Measurements from ENCODE around the gene OLFML3. TPM values are rescaled to one million over a fixed set of nuclear protein-coding genes. Genes with fewer than 3 reads are reported as not detected.
"Not testable (repeated sequence)": the region's sequence is repeated elsewhere in the genome, so short reads cannot be mapped to it uniquely, and the experiment has no call there.

Gene OLFML3
- total RNA-seq, 1 experiment from 2014 or later = 7.0 TPM

DNA sequence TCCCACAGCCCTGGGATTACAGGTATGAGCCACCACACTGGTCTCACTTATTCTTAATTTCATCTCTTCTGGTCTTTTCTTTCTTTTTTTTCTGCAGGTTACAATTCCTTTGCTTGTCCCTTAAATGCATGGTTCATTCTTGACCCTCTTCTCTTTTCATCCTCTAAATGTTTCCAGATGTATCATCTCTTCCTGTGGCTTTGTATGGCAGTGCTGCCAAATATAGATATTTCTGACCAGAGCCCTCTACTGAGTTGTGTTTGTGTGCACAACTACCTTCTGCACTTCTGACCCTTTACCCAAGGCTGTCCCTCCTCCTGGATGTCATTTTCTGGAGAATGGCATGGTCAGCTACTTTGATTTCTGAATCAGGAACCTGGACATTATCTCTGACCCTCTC is 32.5 kb downstream of the OLFML3 start:
- Histone ChIP-seq H3K79me2 (ENCODE audit: low read length) (no peaks in the 10 kb centered on the region), H3K9ac (ENCODE audit: low read length) (no peak overlapping the region), H3F3A (ENCODE audit: low read length, unreplicated experiment) (no peaks in the 10 kb centered on the region), H3K4me1 (ENCODE audit: insufficient read depth, low read length) (peaks cover 20% of the 10 kb centered on the region), H3K9me2 (replicated peaks; ENCODE audit: low read length) (no peaks in the 10 kb centered on the region), H3K4me3 (ENCODE audit: low read length) (no peak overlapping the region), H3K36me3 (ENCODE audit: low read depth, low read length) (no peaks in the 10 kb centered on the region), H3K27me3 (ENCODE audit: low read length) (no peaks in the 10 kb centered on the region), H3K27ac (ENCODE audit: low read length) (no peak overlapping the region), H2AFZ (ENCODE audit: low read length) (no peak overlapping the region), H3K4me2 (ENCODE audit: low read length) (no peak overlapping the region), H4K20me1 (ENCODE audit: low read length) (no peaks in the 10 kb centered on the region), H3K9me3 (ENCODE audit: low read length) (no peaks in the 10 kb centered on the region)
- intact Hi-C loops (cut with micrococcal nuclease) = no loop called here
- TF ChIP-seq EZH2 (IDR thresholded peaks at IDR 0.05; ENCODE audit: low read length, unreplicated experiment) = no peak
- TF ChIP-seq EZH2phosphoT487 (IDR thresholded peaks at IDR 0.05; ENCODE audit: borderline replicate concordance, low read length) = no peak
- TF ChIP-seq, protein P1, sequence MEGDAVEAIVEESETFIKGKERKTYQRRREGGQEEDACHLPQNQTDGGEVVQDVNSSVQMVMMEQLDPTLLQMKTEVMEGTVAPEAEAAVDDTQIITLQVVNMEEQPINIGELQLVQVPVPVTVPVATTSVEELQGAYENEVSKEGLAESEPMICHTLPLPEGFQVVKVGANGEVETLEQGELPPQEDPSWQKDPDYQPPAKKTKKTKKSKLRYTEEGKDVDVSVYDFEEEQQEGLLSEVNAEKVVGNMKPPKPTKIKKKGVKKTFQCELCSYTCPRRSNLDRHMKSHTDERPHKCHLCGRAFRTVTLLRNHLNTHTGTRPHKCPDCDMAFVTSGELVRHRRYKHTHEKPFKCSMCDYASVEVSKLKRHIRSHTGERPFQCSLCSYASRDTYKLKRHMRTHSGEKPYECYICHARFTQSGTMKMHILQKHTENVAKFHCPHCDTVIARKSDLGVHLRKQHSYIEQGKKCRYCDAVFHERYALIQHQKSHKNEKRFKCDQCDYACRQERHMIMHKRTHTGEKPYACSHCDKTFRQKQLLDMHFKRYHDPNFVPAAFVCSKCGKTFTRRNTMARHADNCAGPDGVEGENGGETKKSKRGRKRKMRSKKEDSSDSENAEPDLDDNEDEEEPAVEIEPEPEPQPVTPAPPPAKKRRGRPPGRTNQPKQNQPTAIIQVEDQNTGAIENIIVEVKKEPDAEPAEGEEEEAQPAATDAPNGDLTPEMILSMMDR (conservative IDR thresholded peaks at IDR 0.05; ENCODE audit: low read depth, low read length) = no peak
- POLR2A ChIA-PET (ENCODE audit: unreplicated experiment) = no interaction called here
- BruUV-seq (replicated peaks) = no TSS peak
- CTCF ChIA-PET = no interaction called here
- DNase-seq = no peak
- no peak for ATAC-seq

DNA sequence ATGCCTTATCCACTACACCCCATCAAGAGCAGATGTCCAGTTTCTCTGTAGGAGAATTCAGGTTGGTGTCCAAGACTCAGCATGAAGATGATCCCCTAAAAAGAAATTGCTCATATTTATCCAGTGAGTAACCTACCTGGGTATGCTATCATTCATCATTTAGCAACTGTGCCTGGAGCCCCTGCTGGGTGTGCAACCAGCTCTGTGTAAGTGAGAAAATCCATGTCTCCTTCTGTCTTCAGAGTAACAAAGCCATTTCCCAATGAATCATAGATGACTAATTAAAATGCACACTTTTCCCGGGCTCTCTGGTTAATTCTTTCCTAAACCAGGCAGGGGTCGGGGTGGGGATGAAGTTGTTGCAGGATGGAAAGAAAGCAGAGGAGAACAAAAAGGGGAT is 35.8 kb downstream of the OLFML3 start:
- Histone ChIP-seq H3K9me3 (ENCODE audit: low read length) (no peaks in the 10 kb centered on the region), H3K27me3 (ENCODE audit: low read length) (no peaks in the 10 kb centered on the region), H4K20me1 (ENCODE audit: low read length) (no peaks in the 10 kb centered on the region), H3K9ac (ENCODE audit: low read length) (no peak overlapping the region), H3K27ac (ENCODE audit: low read length) (peak overlapping the region; percentile 49), H3K36me3 (ENCODE audit: low read depth, low read length) (no peaks in the 10 kb centered on the region), H3K9me2 (replicated peaks; ENCODE audit: low read length) (no peaks in the 10 kb centered on the region), H3K4me1 (ENCODE audit: insufficient read depth, low read length) (peaks cover 20% of the 10 kb centered on the region), H3F3A (ENCODE audit: low read length, unreplicated experiment) (no peaks in the 10 kb centered on the region), H3K4me2 (ENCODE audit: low read length) (peak overlapping the region; percentile 57), H2AFZ (ENCODE audit: low read length) (0 out of 2 replicates have a peak overlapping the region, but pooled peaks have one; percentile 39), H3K4me3 (ENCODE audit: low read length) (no peak overlapping the region), H3K79me2 (ENCODE audit: low read length) (no peaks in the 10 kb centered on the region)
- ATAC-seq (peak; percentile 84), DNase-seq (peak; percentile 82)
- no TSS peak for BruUV-seq (replicated peaks)
- CTCF ChIA-PET = interaction anchor here (1.0 kb wide), 1 partner anchor 19 kb away, joined by 3 read pairs; no protein-coding TSS in a partner anchor
- TF ChIP-seq, protein P1 (conservative IDR thresholded peaks at IDR 0.05; ENCODE audit: low read depth, low read length) = no peak
- no peak for TF ChIP-seq EZH2 (IDR thresholded peaks at IDR 0.05; ENCODE audit: low read length, unreplicated experiment)
- no peak for TF ChIP-seq EZH2phosphoT487 (IDR thresholded peaks at IDR 0.05; ENCODE audit: borderline replicate concordance, low read length)
- POLR2A ChIA-PET (ENCODE audit: unreplicated experiment) = interaction anchor here (0.7 kb wide), 1 partner anchor 47 kb away, joined by 7 read pairs; no protein-coding TSS in a partner anchor
- intact Hi-C loops (cut with micrococcal nuclease) = no loop called here

DNA sequence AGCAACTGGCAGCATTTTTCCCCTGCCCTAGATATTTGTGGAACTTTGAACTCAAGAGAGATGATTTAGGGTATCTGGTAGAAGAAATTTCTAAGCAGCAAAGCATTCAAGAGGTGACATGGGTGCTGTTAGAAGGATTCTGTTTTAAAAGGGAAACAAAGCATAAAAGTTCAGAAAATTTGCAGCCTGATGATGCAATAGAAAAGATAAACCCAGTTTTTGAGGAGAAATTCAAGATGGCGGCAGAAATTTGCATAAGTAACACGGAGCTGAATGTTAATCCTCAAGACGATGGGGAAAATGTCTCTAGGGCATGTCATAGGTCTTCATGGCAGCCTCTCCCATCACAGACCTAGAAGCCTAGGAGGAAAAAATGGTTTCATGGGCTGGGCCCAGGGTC is 40.5 kb downstream of the OLFML3 start:
- DNase-seq; H3F3A ChIP-seq (ENCODE audit: low read length, unreplicated experiment); H3K9me2 ChIP-seq (replicated peaks; ENCODE audit: low read length); H3K27ac ChIP-seq (ENCODE audit: low read length); CTCF ChIA-PET; intact Hi-C loops (cut with micrococcal nuclease); H3K4me3 ChIP-seq (ENCODE audit: low read length); H3K27me3 ChIP-seq (ENCODE audit: low read length); H3K36me3 ChIP-seq (ENCODE audit: low read depth, low read length); H2AFZ ChIP-seq (ENCODE audit: low read length); POLR2A ChIA-PET (ENCODE audit: unreplicated experiment); ATAC-seq; H3K9ac ChIP-seq (ENCODE audit: low read length); BruUV-seq (replicated peaks); H3K4me2 ChIP-seq (ENCODE audit: low read length); H3K79me2 ChIP-seq (ENCODE audit: low read length); H4K20me1 ChIP-seq (ENCODE audit: low read length); H3K9me3 ChIP-seq (ENCODE audit: low read length): not testable (repeated sequence)
- H3K4me1 ChIP-seq (ENCODE audit: insufficient read depth, low read length) = peaks cover 12% of the 10 kb centered on the region

All from PC-3 (cell line).